ENCODE data around the gene RMND5B. TPM values are rescaled to one million over a fixed set of nuclear protein-coding genes. Genes with fewer than 3 reads are reported as not detected.

The RMND5B gene
- total and polyA plus RNA-seq, 10 donors: 22.2 to 52.8 (median 36.1) TPM

GRCh38 chr5:178094345-178094744, 36.5 kb upstream of the RMND5B start:
- Histone ChIP-seq H3K9me3 (peaks cover 0 to 14% (median 8%) of the 10 kb centered on the region in 8 donors), H3K27ac (no peak overlapping the region), H3K36me3 (no peaks in the 10 kb centered on the region), H3K27me3 (replicated peaks in 1 of 7) (peaks cover 0 to 7% (median 0%) of the 10 kb centered on the region in 7 donors), H3K4me3 (no peak overlapping the region), H3K4me1 (peaks cover 0 to 5% (median 0%) of the 10 kb centered on the region in 6 donors)
- DNase-seq: no peak
- TF ChIP-seq POLR2AphosphoS5 (IDR thresholded peaks at IDR 0.05) (no peak), POLR2A (IDR thresholded peaks at IDR 0.05) (no peak)
- TF ChIP-seq, protein P1, sequence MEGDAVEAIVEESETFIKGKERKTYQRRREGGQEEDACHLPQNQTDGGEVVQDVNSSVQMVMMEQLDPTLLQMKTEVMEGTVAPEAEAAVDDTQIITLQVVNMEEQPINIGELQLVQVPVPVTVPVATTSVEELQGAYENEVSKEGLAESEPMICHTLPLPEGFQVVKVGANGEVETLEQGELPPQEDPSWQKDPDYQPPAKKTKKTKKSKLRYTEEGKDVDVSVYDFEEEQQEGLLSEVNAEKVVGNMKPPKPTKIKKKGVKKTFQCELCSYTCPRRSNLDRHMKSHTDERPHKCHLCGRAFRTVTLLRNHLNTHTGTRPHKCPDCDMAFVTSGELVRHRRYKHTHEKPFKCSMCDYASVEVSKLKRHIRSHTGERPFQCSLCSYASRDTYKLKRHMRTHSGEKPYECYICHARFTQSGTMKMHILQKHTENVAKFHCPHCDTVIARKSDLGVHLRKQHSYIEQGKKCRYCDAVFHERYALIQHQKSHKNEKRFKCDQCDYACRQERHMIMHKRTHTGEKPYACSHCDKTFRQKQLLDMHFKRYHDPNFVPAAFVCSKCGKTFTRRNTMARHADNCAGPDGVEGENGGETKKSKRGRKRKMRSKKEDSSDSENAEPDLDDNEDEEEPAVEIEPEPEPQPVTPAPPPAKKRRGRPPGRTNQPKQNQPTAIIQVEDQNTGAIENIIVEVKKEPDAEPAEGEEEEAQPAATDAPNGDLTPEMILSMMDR (IDR thresholded peaks at IDR 0.05 in 8 of 11, conservative IDR thresholded peaks at IDR 0.05 in 3 of 11): no peak
- WGBS, 5 donors: 58 to 69% (median 61%) methylated on average over 9 of the region's 9 CpGs
- intact Hi-C loops (cut with DNase I; ENCODE audit: low total_unique reads): no loop called here

DNA sequence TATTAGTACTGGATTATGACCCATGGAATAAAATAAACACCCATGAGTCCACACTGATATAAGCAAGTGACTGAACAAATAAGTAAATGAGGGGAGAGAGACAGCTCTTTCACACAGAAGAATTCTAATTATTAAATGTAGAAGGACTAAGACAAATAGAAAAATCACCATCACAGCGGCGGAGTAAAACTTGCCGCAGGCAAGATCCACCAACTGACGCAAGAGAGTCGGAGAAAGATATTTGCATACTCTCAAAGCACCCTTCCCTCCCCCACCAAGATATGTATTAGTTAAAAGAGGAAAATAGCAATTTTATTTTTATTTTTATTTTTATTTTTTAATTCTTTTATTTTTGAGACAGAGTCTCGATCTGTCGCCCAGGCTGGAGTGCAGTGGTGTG, 32.1 kb upstream of the RMND5B start:
- TF ChIP-seq, protein P1 (IDR thresholded peaks at IDR 0.05 in 8 of 11, conservative IDR thresholded peaks at IDR 0.05 in 3 of 11): no peak
- TF ChIP-seq POLR2AphosphoS5 (IDR thresholded peaks at IDR 0.05): no peak
- no peak overlapping the region for H3K27ac ChIP-seq
- no peaks in the 10 kb centered on the region for H3K27me3 ChIP-seq (replicated peaks in 1 of 7)
- H3K4me1 ChIP-seq: peaks cover 0 to 5% (median 0%) of the 10 kb centered on the region in 6 donors
- no peak for DNase-seq
- H3K36me3 ChIP-seq: no peaks in the 10 kb centered on the region
- H3K9me3 ChIP-seq: no peaks in the 10 kb centered on the region
- WGBS, 5 donors: 90 to 96% (median 93%) methylated on average over 7 of the region's 7 CpGs
- no peak overlapping the region for H3K4me3 ChIP-seq
- intact Hi-C loops (cut with DNase I; ENCODE audit: low total_unique reads): no loop called here

GRCh38 chr5:178103612-178104011, 27.2 kb upstream of the RMND5B start:
- no peak overlapping the region for H3K4me3 ChIP-seq
- no peak overlapping the region for H3K27ac ChIP-seq
- peaks cover 0 to 12% (median 0%) of the 10 kb centered on the region in 7 donors for H3K27me3 ChIP-seq (replicated peaks in 1 of 7)
- 88 to 94% (median 92%) methylated on average over 12 of the region's 12 CpGs for WGBS, 5 donors
- H3K9me3 ChIP-seq: no peaks in the 10 kb centered on the region
- no peaks in the 10 kb centered on the region for H3K36me3 ChIP-seq
- TF ChIP-seq POLR2AphosphoS5 (IDR thresholded peaks at IDR 0.05): no peak
- no peak for TF ChIP-seq POLR2A (IDR thresholded peaks at IDR 0.05)
- TF ChIP-seq, protein P1 (IDR thresholded peaks at IDR 0.05 in 8 of 11, conservative IDR thresholded peaks at IDR 0.05 in 3 of 11): no peak
- no peak for DNase-seq
- H3K4me1 ChIP-seq: peaks cover 0 to 6% (median 3%) of the 10 kb centered on the region in 6 donors
- intact Hi-C loops (cut with DNase I; ENCODE audit: low total_unique reads): no loop called here

- Histone ChIP-seq H3K27me3 (replicated peaks in 1 of 7) (peaks cover 0 to 12% (median 0%) of the 10 kb centered on the region in 7 donors), H3K36me3 (no peaks in the 10 kb centered on the region), H3K4me1 (peaks cover 0 to 15% (median 11%) of the 10 kb centered on the region in 6 donors), H3K4me3 (no peak overlapping the region), H3K27ac (no peak overlapping the region), H3K9me3 (no peaks in the 10 kb centered on the region)
- intact Hi-C loops (cut with DNase I; ENCODE audit: low total_unique reads): no loop called here
- TF ChIP-seq POLR2A (IDR thresholded peaks at IDR 0.05) (no peak), POLR2AphosphoS5 (IDR thresholded peaks at IDR 0.05) (no peak)
- TF ChIP-seq, protein P1 (IDR thresholded peaks at IDR 0.05 in 8 of 11, conservative IDR thresholded peaks at IDR 0.05 in 3 of 11): no peak
- 35 to 66% (median 42%) methylated on average over 5 of the region's 5 CpGs for WGBS, 5 donors
- DNase-seq: no peak
Measured at GRCh38 chr5:178104492-178104891, 26.3 kb upstream of the RMND5B start.
